Measurements from ENCODE around the gene CEPT1. TPM values are rescaled to one million over a fixed set of nuclear protein-coding genes. Genes with fewer than 3 reads are reported as not detected.

The CEPT1 gene
- total and polyA plus RNA-seq, 2 of the 13 experiments (the other 11 are each of a cell fraction or from before 2014, with no cell fraction given): 35.7 to 48.2 TPM

DNA sequence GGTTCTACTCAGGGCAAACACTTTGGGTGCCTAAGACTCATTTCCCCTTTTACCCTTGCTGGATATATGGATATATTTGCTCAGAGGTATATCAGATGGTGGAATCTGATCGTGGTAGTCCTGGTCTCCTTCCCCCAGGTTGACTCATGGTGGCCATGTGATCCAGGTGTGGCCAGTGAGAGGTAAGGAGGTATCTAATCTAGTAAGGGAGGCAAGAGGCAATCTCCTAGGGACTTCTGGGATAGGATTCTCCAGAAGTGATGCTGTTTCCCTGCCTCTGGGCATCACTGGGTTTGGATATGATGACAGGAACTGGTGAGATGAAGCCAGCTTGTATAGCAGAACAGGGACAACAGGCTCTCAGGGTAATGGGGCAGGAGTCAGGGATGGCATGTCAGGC is 68.9 kb downstream of the CEPT1 start:
- ChIA-PET POLR2A (no interaction called here), CTCF (ENCODE audit: low intra/inter-chr PET ratio, low total read pairs) (no interaction called here)
- H3K79me2 ChIP-seq (ENCODE audit: insufficient read depth, low read length): no peaks in the 10 kb centered on the region
- 0% methylated on average over 1 of the region's 1 CpG for WGBS (ENCODE audit: low lambda C conversion rate)
- no peak overlapping the region for H3K9ac ChIP-seq (ENCODE audit: insufficient read depth, low read depth, low read length)
- in situ Hi-C loops (cut with HindIII; ENCODE audit: extremely low pct_ligation_motif_present, low pct_unique_long_range_greater_than_20kb) (no loop called here), intact Hi-C loops (cut with micrococcal nuclease; ENCODE audit: unreplicated experiment) (no loop called here)
- DNase-seq (ENCODE audit: low spot score): no peak
- no peaks in the 10 kb centered on the region for H3K27me3 ChIP-seq (ENCODE audit: control insufficient read depth in 1 of 2, insufficient read depth in 2 of 2, low read length in 2 of 2)
- TF ChIP-seq ZNF891 (CRISPR knock-in tag; IDR thresholded peaks at IDR 0.05) (no peak), ZNF607 (CRISPR knock-in tag; IDR thresholded peaks at IDR 0.05; ENCODE audit: borderline replicate concordance) (no peak), ZNF33A (CRISPR knock-in tag; IDR thresholded peaks at IDR 0.05; ENCODE audit: borderline replicate concordance) (no peak)
- TF ChIP-seq, protein P1, sequence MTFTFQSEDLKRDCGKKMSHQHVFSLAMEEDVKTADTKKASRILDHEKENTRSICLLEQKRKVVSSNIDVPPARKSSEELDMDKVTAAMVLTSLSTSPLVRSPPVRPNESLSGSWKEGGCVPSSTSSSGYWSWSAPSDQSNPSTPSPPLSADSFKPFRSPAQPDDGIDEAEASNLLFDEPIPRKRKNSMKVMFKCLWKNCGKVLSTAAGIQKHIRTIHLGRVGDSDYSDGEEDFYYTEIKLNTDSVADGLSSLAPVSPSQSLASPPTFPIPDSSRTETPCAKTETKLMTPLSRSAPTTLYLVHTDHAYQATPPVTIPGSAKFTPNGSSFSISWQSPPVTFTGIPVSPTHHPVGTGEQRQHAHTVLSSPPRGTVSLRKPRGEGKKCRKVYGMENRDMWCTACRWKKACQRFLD (CRISPR knock-in tag; IDR thresholded peaks at IDR 0.05; ENCODE audit: borderline replicate concordance): no peak
- TF ChIP-seq, protein P2, sequence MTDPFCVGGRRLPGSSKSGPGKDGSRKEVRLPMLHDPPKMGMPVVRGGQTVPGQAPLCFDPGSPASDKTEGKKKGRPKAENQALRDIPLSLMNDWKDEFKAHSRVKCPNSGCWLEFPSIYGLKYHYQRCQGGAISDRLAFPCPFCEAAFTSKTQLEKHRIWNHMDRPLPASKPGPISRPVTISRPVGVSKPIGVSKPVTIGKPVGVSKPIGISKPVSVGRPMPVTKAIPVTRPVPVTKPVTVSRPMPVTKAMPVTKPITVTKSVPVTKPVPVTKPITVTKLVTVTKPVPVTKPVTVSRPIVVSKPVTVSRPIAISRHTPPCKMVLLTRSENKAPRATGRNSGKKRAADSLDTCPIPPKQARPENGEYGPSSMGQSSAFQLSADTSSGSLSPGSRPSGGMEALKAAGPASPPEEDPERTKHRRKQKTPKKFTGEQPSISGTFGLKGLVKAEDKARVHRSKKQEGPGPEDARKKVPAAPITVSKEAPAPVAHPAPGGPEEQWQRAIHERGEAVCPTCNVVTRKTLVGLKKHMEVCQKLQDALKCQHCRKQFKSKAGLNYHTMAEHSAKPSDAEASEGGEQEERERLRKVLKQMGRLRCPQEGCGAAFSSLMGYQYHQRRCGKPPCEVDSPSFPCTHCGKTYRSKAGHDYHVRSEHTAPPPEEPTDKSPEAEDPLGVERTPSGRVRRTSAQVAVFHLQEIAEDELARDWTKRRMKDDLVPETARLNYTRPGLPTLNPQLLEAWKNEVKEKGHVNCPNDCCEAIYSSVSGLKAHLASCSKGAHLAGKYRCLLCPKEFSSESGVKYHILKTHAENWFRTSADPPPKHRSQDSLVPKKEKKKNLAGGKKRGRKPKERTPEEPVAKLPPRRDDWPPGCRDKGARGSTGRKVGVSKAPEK (CRISPR knock-in tag; IDR thresholded peaks at IDR 0.05; ENCODE audit: borderline replicate concordance): no peak
- BruUV-seq (replicated peaks): no TSS peak
- H4K20me1 ChIP-seq (ENCODE audit: insufficient read depth, low read length): no peaks in the 10 kb centered on the region
- no peak overlapping the region for H3K27ac ChIP-seq (ENCODE audit: extremely low read length, insufficient read depth, low read length)
- H3K4me3 ChIP-seq (replicated peaks in 1 of 3; ENCODE audit: insufficient read depth in 1 of 3, low read depth in 2 of 3, low read length in 3 of 3): no peak overlapping the region
- no peak for ATAC-seq
- H3K4me1 ChIP-seq (ENCODE audit: insufficient read depth, low read length): peaks cover 30% of the 10 kb centered on the region
- no peak overlapping the region for H2AFZ ChIP-seq (ENCODE audit: low read length)
- H3K4me2 ChIP-seq (ENCODE audit: low read depth, low read length): no peak overlapping the region
- no peaks in the 10 kb centered on the region for H3K9me3 ChIP-seq (ENCODE audit: low read length)
- no peak for FAIRE-seq
- H3K36me3 ChIP-seq (replicated peaks in 1 of 2; ENCODE audit: control insufficient read depth in 1 of 2, insufficient read depth in 2 of 2, low read length in 2 of 2): no peaks in the 10 kb centered on the region

Data from HepG2 (cell line).